HepG2 (cell line): ENCODE measurements around the gene ADGRB2. TPM values are rescaled to one million over a fixed set of nuclear protein-coding genes. Genes with fewer than 3 reads are reported as not detected.

Source experiments
- BORCS8-MEF2B ChIP-seq: sonication (generic); formaldehyde crosslinking; IDR thresholded peaks from 2 replicates; pipeline ENCODE4 v1.8.0; 2022; ENCODE audit warnings: mild to moderate bottlenecking, missing genetic modification reagents
- CREB1 ChIP-seq, 2 experiments: fragments of 450-650 bp in 1 of 2; IDR thresholded peaks; 2 replicates each; pipeline ENCODE4 v1.6.1; 2016 to 2017; ENCODE audit warnings: control low read depth in 1 of 2, mild to moderate bottlenecking in 1 of 2, missing compliant biosample characterization in 1 of 2, missing genetic modification characterization in 1 of 2
- DMAP1 ChIP-seq: IDR thresholded peaks from 2 replicates; pipeline ENCODE4 v1.6.1; 2016
- HNRNPLL ChIP-seq: fragments of 200-400 bp; formaldehyde crosslinking; IDR thresholded peaks from 2 replicates; pipeline ENCODE4 v1.6.1; 2017; ENCODE audit warnings: mild to moderate bottlenecking, low read depth, low read length; ENCODE audit not compliant: poor library complexity, severe bottlenecking
- MEIS1 ChIP-seq: sonication (generic); formaldehyde crosslinking; IDR thresholded peaks from 2 replicates; pipeline ENCODE4 v1.9.0; 2021; ENCODE audit warnings: mild to moderate bottlenecking, missing genetic modification reagents, moderate library complexity, borderline replicate concordance
- MIER2 ChIP-seq: IDR thresholded peaks from 2 replicates; pipeline ENCODE4 v1.6.1; 2016; ENCODE audit warnings: missing biosample characterization, missing genetic modification reagents
- RAD21 ChIP-seq: fragments of 450-650 bp; formaldehyde crosslinking; IDR thresholded peaks from 2 replicates; pipeline ENCODE4 v1.5.0; 2020; ENCODE audit warnings: mild to moderate bottlenecking
- RFX1 ChIP-seq: fragments of 450-650 bp; IDR thresholded peaks from 2 replicates; pipeline ENCODE4 v1.6.1; 2017
- SATB2 ChIP-seq: sonication (generic); formaldehyde crosslinking; IDR thresholded peaks from 2 replicates; pipeline ENCODE4 v1.5.0; 2020; ENCODE audit warnings: missing genetic modification reagents
- SNAPC2 ChIP-seq: sonication (generic); formaldehyde crosslinking; IDR thresholded peaks from 2 replicates; pipeline ENCODE4 v1.8.1; 2022; ENCODE audit warnings: mild to moderate bottlenecking, missing genetic modification reagents
- ZNF230 ChIP-seq: sonication (generic); formaldehyde crosslinking; IDR thresholded peaks from 2 replicates; pipeline ENCODE4 v1.4.0; 2020; ENCODE audit warnings: mild to moderate bottlenecking, missing genetic modification reagents
- ZNF274 ChIP-seq: sonication (generic); formaldehyde crosslinking; IDR thresholded peaks from 2 replicates; pipeline ENCODE4 v1.5.1; 2020; ENCODE audit warnings: mild to moderate bottlenecking, missing genetic modification reagents
- ZNF34 ChIP-seq: sonication (generic); formaldehyde crosslinking; IDR thresholded peaks from 2 replicates; pipeline ENCODE4 v1.4.0; 2020; ENCODE audit warnings: mild to moderate bottlenecking, missing genetic modification reagents, borderline replicate concordance
- ZNF430 ChIP-seq: sonication (generic); formaldehyde crosslinking; IDR thresholded peaks from 2 replicates; pipeline ENCODE4 v1.9.0; 2021; ENCODE audit warnings: mild to moderate bottlenecking, missing genetic modification reagents
- ZNF629 ChIP-seq: sonication (generic); formaldehyde crosslinking; conservative IDR thresholded peaks from 2 replicates; pipeline ENCODE4 v1.5.0; 2020; ENCODE audit warnings: missing genetic modification reagents
- ZNF709 ChIP-seq: sonication (generic); formaldehyde crosslinking; IDR thresholded peaks from 2 replicates; pipeline ENCODE4 v1.5.0; 2020; ENCODE audit warnings: mild to moderate bottlenecking, missing genetic modification reagents
- ZNF761 ChIP-seq: sonication (generic); formaldehyde crosslinking; conservative IDR thresholded peaks from 2 replicates; pipeline ENCODE4 v1.4.0; 2020; ENCODE audit warnings: mild to moderate bottlenecking, missing genetic modification reagents
- polyA plus RNA-seq, 8 experiments: library from polyadenylated mRNA; depleted of rRNA in 3 of 8; stranded (reverse) in 7 of 8; unstranded in 1 of 8; fragments of >200 nt; fragmentation: Illumina TruSeq in 4 of 8; extraction: Trizol in 4 of 8; gene quantifications; 2 replicates each; pipeline versions ENCODE4 v1.2.1 to v1.2.3, GENCODE V29; 2011 to 2016; ENCODE audit warnings: low read depth in 4 of 8, missing spikeins in 1 of 8, mixed read lengths in 1 of 8; ENCODE audit not compliant: insufficient read depth in 1 of 8
- total RNA-seq, 5 experiments: library from RNA; depleted of rRNA; stranded (reverse); fragments of >200 nt; fragmentation: Illumina TruSeq; extraction: Trizol; gene quantifications; 2 replicates each; pipeline ENCODE4 v1.2.3, GENCODE V29; 2016; ENCODE audit warnings: low read depth in 1 of 5
- TF ChIP-seq, protein P1 (sequence below): sonication (generic); formaldehyde crosslinking; IDR thresholded peaks from 2 replicates; pipeline ENCODE4 v1.4.0; 2020; ENCODE audit warnings: mild to moderate bottlenecking, missing genetic modification reagents
- TF ChIP-seq, protein P2 (sequence below): sonication (generic); formaldehyde crosslinking; IDR thresholded peaks from 2 replicates; pipeline ENCODE4 v1.5.0; 2020; ENCODE audit warnings: missing genetic modification reagents
- TF ChIP-seq, protein P3 (sequence below): sonication (generic); formaldehyde crosslinking; IDR thresholded peaks from 2 replicates; pipeline ENCODE4 v1.4.0; 2020; ENCODE audit warnings: mild to moderate bottlenecking, missing genetic modification reagents
- TF ChIP-seq, protein P4 (sequence below): sonication (generic); formaldehyde crosslinking; IDR thresholded peaks from 2 replicates; pipeline ENCODE4 v1.4.0; 2020; ENCODE audit warnings: missing genetic modification reagents
- TF ChIP-seq, protein P5 (sequence below): IDR thresholded peaks from 2 replicates; pipeline ENCODE4 v1.6.1; 2012; ENCODE audit warnings: low read depth, low read length, improper control_type of control experiment

ADGRB2 gene
- total and polyA plus RNA-seq, 2 of the 13 experiments (the other 11 are each of a cell fraction or from before 2014, with no cell fraction given) = 0.03 to 0.09 TPM

DNA sequence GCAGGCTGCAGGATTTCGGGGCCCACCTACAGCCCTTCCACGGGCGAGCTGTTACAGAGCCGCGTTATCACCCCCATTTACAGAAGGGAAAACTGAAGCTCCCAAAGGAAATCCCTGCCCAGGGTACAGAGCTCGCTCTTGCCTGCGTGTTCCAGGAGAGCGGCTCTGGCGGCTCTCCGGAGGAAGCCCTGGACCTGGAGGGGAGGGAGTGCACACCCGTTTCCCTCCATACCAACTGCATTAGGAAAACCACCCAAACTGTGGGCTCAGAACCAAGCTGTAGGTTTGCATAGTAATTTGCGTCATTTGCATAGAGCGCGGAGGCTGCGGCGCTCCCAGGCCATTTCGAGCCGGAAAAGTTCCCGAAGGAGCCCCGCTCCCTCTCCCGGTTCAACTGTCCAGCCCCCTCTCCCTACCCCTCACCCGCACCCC lies 24.7 kb upstream of the ADGRB2 start (continued):
- TF ChIP-seq, protein P1, sequence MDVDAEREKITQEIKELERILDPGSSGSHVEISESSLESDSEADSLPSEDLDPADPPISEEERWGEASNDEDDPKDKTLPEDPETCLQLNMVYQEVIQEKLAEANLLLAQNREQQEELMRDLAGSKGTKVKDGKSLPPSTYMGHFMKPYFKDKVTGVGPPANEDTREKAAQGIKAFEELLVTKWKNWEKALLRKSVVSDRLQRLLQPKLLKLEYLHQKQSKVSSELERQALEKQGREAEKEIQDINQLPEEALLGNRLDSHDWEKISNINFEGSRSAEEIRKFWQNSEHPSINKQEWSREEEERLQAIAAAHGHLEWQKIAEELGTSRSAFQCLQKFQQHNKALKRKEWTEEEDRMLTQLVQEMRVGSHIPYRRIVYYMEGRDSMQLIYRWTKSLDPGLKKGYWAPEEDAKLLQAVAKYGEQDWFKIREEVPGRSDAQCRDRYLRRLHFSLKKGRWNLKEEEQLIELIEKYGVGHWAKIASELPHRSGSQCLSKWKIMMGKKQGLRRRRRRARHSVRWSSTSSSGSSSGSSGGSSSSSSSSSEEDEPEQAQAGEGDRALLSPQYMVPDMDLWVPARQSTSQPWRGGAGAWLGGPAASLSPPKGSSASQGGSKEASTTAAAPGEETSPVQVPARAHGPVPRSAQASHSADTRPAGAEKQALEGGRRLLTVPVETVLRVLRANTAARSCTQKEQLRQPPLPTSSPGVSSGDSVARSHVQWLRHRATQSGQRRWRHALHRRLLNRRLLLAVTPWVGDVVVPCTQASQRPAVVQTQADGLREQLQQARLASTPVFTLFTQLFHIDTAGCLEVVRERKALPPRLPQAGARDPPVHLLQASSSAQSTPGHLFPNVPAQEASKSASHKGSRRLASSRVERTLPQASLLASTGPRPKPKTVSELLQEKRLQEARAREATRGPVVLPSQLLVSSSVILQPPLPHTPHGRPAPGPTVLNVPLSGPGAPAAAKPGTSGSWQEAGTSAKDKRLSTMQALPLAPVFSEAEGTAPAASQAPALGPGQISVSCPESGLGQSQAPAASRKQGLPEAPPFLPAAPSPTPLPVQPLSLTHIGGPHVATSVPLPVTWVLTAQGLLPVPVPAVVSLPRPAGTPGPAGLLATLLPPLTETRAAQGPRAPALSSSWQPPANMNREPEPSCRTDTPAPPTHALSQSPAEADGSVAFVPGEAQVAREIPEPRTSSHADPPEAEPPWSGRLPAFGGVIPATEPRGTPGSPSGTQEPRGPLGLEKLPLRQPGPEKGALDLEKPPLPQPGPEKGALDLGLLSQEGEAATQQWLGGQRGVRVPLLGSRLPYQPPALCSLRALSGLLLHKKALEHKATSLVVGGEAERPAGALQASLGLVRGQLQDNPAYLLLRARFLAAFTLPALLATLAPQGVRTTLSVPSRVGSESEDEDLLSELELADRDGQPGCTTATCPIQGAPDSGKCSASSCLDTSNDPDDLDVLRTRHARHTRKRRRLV (CRISPR knock-in tag) = 0 out of 2 replicates have a peak, but pooled peaks have one; percentile 62
- TF ChIP-seq HNRNPLL (peak; percentile 48), DMAP1 (CRISPR knock-in tag) (0 out of 2 replicates have a peak, but pooled peaks have one; percentile 19), MEIS1 (0 out of 2 replicates have a peak, but pooled peaks have one; percentile 34), BORCS8-MEF2B (0 out of 2 replicates have a peak, but pooled peaks have one; percentile 17), ZNF34 (CRISPR knock-in tag) (0 out of 2 replicates have a peak, but pooled peaks have one; percentile 43), ZNF761 (CRISPR knock-in tag) (peak; percentile 39; the same call in 1 of the 2 replicates), RFX1 (no peak), ZNF230 (CRISPR knock-in tag) (0 out of 2 replicates have a peak, but pooled peaks have one; percentile 15), RAD21 (CRISPR knock-in tag) (no peak), ZNF430 (no peak), MIER2 (no peak), ZNF709 (CRISPR knock-in tag) (no peak), ZNF629 (CRISPR knock-in tag) (peak; percentile 78), SNAPC2 (CRISPR knock-in tag) (0 out of 2 replicates have a peak, but pooled peaks have one; percentile 49), CREB1 (IDR thresholded peaks at IDR 0.05) (no peak), CREB1 (CRISPR knock-in tag; IDR thresholded peaks at IDR 0.05) (0 out of 2 replicates have a peak, but pooled peaks have one; percentile 11), ZNF274 (CRISPR knock-in tag) (no peak), SATB2 (CRISPR knock-in tag) (no peak)
- TF ChIP-seq, protein P2, sequence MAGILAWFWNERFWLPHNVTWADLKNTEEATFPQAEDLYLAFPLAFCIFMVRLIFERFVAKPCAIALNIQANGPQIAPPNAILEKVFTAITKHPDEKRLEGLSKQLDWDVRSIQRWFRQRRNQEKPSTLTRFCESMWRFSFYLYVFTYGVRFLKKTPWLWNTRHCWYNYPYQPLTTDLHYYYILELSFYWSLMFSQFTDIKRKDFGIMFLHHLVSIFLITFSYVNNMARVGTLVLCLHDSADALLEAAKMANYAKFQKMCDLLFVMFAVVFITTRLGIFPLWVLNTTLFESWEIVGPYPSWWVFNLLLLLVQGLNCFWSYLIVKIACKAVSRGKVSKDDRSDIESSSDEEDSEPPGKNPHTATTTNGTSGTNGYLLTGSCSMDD (CRISPR knock-in tag) = no peak
- TF ChIP-seq, protein P3, sequence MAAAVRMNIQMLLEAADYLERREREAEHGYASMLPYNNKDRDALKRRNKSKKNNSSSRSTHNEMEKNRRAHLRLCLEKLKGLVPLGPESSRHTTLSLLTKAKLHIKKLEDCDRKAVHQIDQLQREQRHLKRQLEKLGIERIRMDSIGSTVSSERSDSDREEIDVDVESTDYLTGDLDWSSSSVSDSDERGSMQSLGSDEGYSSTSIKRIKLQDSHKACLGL (CRISPR knock-in tag) = peak; percentile 10; the same call in 1 of the 2 replicates
- TF ChIP-seq, protein P4, sequence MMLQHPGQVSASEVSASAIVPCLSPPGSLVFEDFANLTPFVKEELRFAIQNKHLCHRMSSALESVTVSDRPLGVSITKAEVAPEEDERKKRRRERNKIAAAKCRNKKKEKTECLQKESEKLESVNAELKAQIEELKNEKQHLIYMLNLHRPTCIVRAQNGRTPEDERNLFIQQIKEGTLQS (CRISPR knock-in tag) = no peak
- TF ChIP-seq, protein P5, sequence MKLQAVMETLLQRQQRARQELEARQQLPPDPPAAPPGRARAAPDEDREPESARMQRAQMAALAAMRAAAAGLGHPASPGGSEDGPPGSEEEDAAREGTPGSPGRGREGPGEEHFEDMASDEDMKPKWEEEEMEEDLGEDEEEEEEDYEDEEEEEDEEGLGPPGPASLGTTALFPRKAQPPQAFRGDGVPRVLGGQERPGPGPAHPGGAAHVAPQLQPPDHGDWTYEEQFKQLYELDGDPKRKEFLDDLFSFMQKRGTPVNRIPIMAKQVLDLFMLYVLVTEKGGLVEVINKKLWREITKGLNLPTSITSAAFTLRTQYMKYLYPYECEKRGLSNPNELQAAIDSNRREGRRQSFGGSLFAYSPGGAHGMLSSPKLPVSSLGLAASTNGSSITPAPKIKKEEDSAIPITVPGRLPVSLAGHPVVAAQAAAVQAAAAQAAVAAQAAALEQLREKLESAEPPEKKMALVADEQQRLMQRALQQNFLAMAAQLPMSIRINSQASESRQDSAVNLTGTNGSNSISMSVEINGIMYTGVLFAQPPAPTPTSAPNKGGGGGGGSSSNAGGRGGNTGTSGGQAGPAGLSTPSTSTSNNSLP = no peak
- TF ChIP-seq, all 625 proteins: peak for 12
